Type B pancreatic cell (in vitro differentiated cells): ENCODE results near the gene MPPED1. TPM values are rescaled to one million over a fixed set of nuclear protein-coding genes. Genes with fewer than 3 reads are reported as not detected.

Experiments used
- DNase-seq: peaks from one replicate; pipeline ENCODE4 v3.0.0; 2021; ENCODE audit warnings: mixed read lengths; ENCODE audit not compliant: unreplicated experiment; ENCODE audit errors: extremely low spot score
- H3K27ac Mint-ChIP-seq: 2 replicates; pipeline ENCODE4 v1.8.0; 2021; ENCODE audit warnings: mild to moderate bottlenecking, mixed read lengths
- H3K27me3 Mint-ChIP-seq: 2 replicates; pipeline ENCODE4 v1.8.0; 2021; ENCODE audit warnings: mixed read lengths
- H3K36me3 Mint-ChIP-seq: 2 replicates; pipeline ENCODE4 v1.8.0; 2021; ENCODE audit warnings: mixed read lengths
- H3K4me1 Mint-ChIP-seq: one replicate; pipeline ENCODE4 v1.8.0; 2021; ENCODE audit warnings: mixed read lengths; ENCODE audit not compliant: unreplicated experiment
- H3K4me3 Mint-ChIP-seq: 2 replicates; pipeline ENCODE4 v1.8.0; 2021; ENCODE audit warnings: mild to moderate bottlenecking, mixed read lengths
- H3K9me3 Mint-ChIP-seq: 2 replicates; pipeline ENCODE4 v1.8.0; 2021; ENCODE audit warnings: mixed read lengths
- CTCF ChIP-seq: fragments of 200-600 bp; sonication (generic); conservative IDR thresholded peaks from 2 replicates; pipeline ENCODE4 v1.5.0; 2021; ENCODE audit warnings: antibody characterized with exemption, mild to moderate bottlenecking
- total RNA-seq: library from RNA; stranded (reverse); gene quantifications from 2 replicates; pipeline ENCODE4 v1.2.1, GENCODE V29; 2021; ENCODE audit warnings: low replicate concordance

MPPED1 gene
- total RNA-seq, 1 donor from 2014 or later, result 1.2 TPM

DNA sequence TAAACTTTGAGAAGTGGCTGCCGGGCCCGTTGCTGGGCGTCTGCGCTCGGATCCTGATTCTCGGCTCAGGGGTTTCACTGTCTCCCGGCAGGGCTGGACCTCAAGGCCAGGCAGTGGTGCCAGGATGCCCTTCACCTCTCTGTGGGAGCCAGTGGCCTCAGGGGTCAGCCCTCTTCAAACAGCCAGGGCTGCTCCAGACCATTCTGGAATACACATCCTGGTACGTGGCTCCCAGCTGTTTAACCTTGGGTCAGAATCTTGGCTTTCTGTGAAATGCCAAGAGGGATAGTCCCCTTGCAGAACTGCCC is 70.5 kb downstream of the MPPED1 start:
- Mint-ChIP-seq H3K4me3 (no peak overlapping the region), H3K27me3 (peaks cover 10% of the 10 kb centered on the region), H3K4me1 (peaks cover 3% of the 10 kb centered on the region), H3K27ac (no peak overlapping the region), H3K9me3 (no peaks in the 10 kb centered on the region), H3K36me3 (no peaks in the 10 kb centered on the region)
- no peak for TF ChIP-seq CTCF
- DNase-seq, result no peak

GRCh38 chr22:43483266-43483665 is 71.5 kb downstream of the MPPED1 start:
- DNase-seq, result no peak
- H3K36me3 Mint-ChIP-seq, result no peaks in the 10 kb centered on the region
- peaks cover 3% of the 10 kb centered on the region for H3K4me1 Mint-ChIP-seq
- H3K4me3 Mint-ChIP-seq, result no peak overlapping the region
- TF ChIP-seq CTCF, result no peak
- no peaks in the 10 kb centered on the region for H3K9me3 Mint-ChIP-seq
- H3K27me3 Mint-ChIP-seq, result peaks cover 14% of the 10 kb centered on the region
- H3K27ac Mint-ChIP-seq, result no peak overlapping the region

- Mint-ChIP-seq H3K4me3 (no peak overlapping the region), H3K27me3 (peaks cover 16% of the 10 kb centered on the region), H3K27ac (no peak overlapping the region), H3K36me3 (no peaks in the 10 kb centered on the region), H3K4me1 (peaks cover 3% of the 10 kb centered on the region), H3K9me3 (no peaks in the 10 kb centered on the region)
- TF ChIP-seq CTCF, result no peak
- no peak for DNase-seq
Measured at GRCh38 chr22:43483669-43484068, 71.9 kb downstream of the MPPED1 start.

GRCh38 chr22:43484227-43484626 is 72.4 kb downstream of the MPPED1 start:
- DNase-seq, result no peak
- Mint-ChIP-seq H3K4me1 (peaks cover under 1% of the 10 kb centered on the region), H3K9me3 (no peaks in the 10 kb centered on the region), H3K27me3 (peaks cover 16% of the 10 kb centered on the region), H3K36me3 (no peaks in the 10 kb centered on the region), H3K4me3 (no peak overlapping the region), H3K27ac (no peak overlapping the region)
- no peak for TF ChIP-seq CTCF

DNA sequence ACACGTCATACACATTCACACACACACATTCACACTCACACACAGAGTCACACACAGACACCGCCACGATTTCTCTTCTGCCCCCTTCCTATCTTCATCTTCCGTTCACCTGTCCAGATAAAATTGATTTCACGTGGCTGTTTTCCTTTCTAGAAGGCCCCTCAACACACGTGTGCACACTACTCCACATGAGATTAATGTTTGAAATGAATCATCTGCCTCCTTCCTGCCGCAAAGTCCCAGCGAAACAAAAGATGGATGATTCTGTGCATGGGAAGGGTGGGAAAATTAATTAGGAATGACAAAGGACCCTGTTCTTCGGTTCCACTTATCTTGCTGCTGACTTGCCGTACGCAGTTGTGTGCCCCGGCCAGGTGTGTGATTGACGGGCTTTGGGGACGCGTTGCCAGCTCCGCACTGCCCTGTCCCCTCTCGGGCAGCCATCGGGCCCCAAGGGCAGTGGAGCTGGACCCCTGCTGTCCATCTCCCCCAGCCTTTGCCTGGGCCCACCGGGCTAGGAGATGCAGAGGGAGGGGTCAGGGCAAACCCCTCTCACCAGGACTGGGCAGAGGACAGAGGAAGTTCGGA is 73.8 kb downstream of the MPPED1 start:
- Mint-ChIP-seq H3K27ac (no peak overlapping the region), H3K4me3 (no peak overlapping the region), H3K9me3 (no peaks in the 10 kb centered on the region), H3K4me1 (no peaks in the 10 kb centered on the region), H3K36me3 (no peaks in the 10 kb centered on the region), H3K27me3 (peaks cover 16% of the 10 kb centered on the region)
- no peak for DNase-seq
- TF ChIP-seq CTCF, result no peak
